22Rv1 (cell line): ENCODE data around the gene PIP5K1B.

ENCODE experiments used
- CTCF ChIP-seq: fragments of 450-650 bp; IDR thresholded peaks from 2 replicates; pipeline ENCODE4 v1.5.1; 2017; ENCODE audit warnings: mild to moderate bottlenecking
- ZFX ChIP-seq: fragments of 450-650 bp; IDR thresholded peaks from 2 replicates; pipeline ENCODE4 v1.6.1; 2017; ENCODE audit warnings: antibody characterized with exemption, borderline replicate concordance

GRCh38 chr9:68876681-68877080, 171.6 kb downstream of the PIP5K1B start:
- TF ChIP-seq CTCF = no peak
- TF ChIP-seq ZFX = no peak
